K562 (cell line): ENCODE results near the gene SENP3. TPM values are rescaled to one million over a fixed set of nuclear protein-coding genes. Genes with fewer than 3 reads are reported as not detected.
A peak's percentile ranks its signal among the peaks of the same experiment; 100 is the strongest.

Experiments
- ARNT ChIP-seq, 2 experiments: fragments of 450-650 bp; IDR thresholded peaks; 2 replicates each; pipeline ENCODE4 v1.6.1; 2016; ENCODE audit warnings: mild to moderate bottlenecking in 1 of 2
- ATF7 ChIP-seq: fragments of 450-650 bp; IDR thresholded peaks from 2 replicates; pipeline ENCODE4 v1.7.1; 2014; ENCODE audit warnings: mild to moderate bottlenecking, moderate library complexity
- COPS2 ChIP-seq: fragments of 450-650 bp; conservative IDR thresholded peaks from 2 replicates; pipeline ENCODE4 v1.6.1; 2016; ENCODE audit warnings: mild to moderate bottlenecking, moderate library complexity
- CTBP1 ChIP-seq: fragments of 450-650 bp; IDR thresholded peaks from 2 replicates; pipeline ENCODE4 v1.6.1; 2016; ENCODE audit warnings: borderline replicate concordance
- HINFP ChIP-seq: fragments of 450-650 bp; conservative IDR thresholded peaks from 2 replicates; pipeline ENCODE4 v1.6.1; 2016; ENCODE audit warnings: missing genetic modification characterization, low read depth, mild to moderate bottlenecking, control low read depth, missing compliant biosample characterization
- KDM5B ChIP-seq: fragments of 200-600 bp; sonication (generic); IDR thresholded peaks from 2 replicates; pipeline ENCODE4 v1.6.1; 2012; ENCODE audit warnings: low read depth, mild to moderate bottlenecking, moderate library complexity, low read length, control low read depth, inconsistent platforms; ENCODE audit not compliant: insufficient replicate concordance
- NR3C1 ChIP-seq: sonication (generic); formaldehyde crosslinking; IDR thresholded peaks from 2 replicates; pipeline ENCODE4 v1.8.1; 2022; ENCODE audit warnings: missing genetic modification reagents
- SFPQ ChIP-seq: fragments of 200-400 bp; formaldehyde crosslinking; IDR thresholded peaks from 2 replicates; pipeline ENCODE4 v1.6.1; 2017; ENCODE audit warnings: mild to moderate bottlenecking, low read depth, low read length, moderate library complexity
- SNIP1 ChIP-seq: fragments of 450-650 bp; IDR thresholded peaks from 2 replicates; pipeline ENCODE4 v1.7.1; 2017; ENCODE audit warnings: low read depth, mild to moderate bottlenecking
- SREBF1 ChIP-seq: fragments of 150-350 bp; IDR thresholded peaks from 2 replicates; pipeline ENCODE4 v1.6.1; 2014; ENCODE audit warnings: antibody characterized with exemption, low read depth, low read length, borderline replicate concordance
- TSC22D4 ChIP-seq: fragments of 450-650 bp; IDR thresholded peaks from 2 replicates; pipeline ENCODE4 v1.6.1; 2016; ENCODE audit warnings: missing genetic modification characterization, missing biosample characterization, control low read depth
- U2AF1 ChIP-seq: fragments of 200-400 bp; formaldehyde crosslinking; optimal IDR thresholded peaks from 2 replicates; pipeline ENCODE3; 2017; ENCODE audit warnings: mild to moderate bottlenecking, low read depth, low read length, moderate library complexity
- polyA plus RNA-seq, 8 experiments: library from polyadenylated mRNA; depleted of rRNA in 4 of 8; stranded (reverse) in 5 of 8; unstranded in 3 of 8; fragments of >200 nt; fragmentation: Nextera tagmentation in 2 of 8; fragmentation: Illumina TruSeq in 1 of 8; extraction: Ambion mirVana in 2 of 8; extraction: Trizol in 1 of 8; gene quantifications; 2 replicates each; pipeline versions ENCODE4 v1.2.1 to v1.2.3, GENCODE V29; 2011 to 2014; ENCODE audit warnings: inconsistent platforms in 1 of 8, missing spikeins in 1 of 8
- total RNA-seq, 7 experiments: library from RNA; depleted of rRNA in 6 of 7; stranded (reverse); fragments of >200 nt in 6 of 7; fragmentation: Illumina TruSeq in 2 of 7; extraction: Trizol in 2 of 7; gene quantifications; 2 replicates each; pipeline versions ENCODE4 v1.2.1 to v1.2.3, GENCODE V29; 2011 to 2021; ENCODE audit warnings: low replicate concordance in 1 of 7
- TF ChIP-seq, protein P1 (sequence below), 2 experiments: fragments of 450-650 bp; IDR thresholded peaks; 2 replicates each; pipeline ENCODE4 v1.6.1; 2016; ENCODE audit warnings: mild to moderate bottlenecking in 2 of 2, borderline replicate concordance in 1 of 2, low read depth in 1 of 2, moderate library complexity in 1 of 2
- TF ChIP-seq, protein P2 (sequence below): sonication (generic); formaldehyde crosslinking; IDR thresholded peaks from 2 replicates; pipeline ENCODE4 v1.8.1; 2022; ENCODE audit warnings: missing genetic modification reagents

The SENP3 gene
- total and polyA plus RNA-seq, 9 of the 15 experiments (the other 6 are each of a cell fraction or from before 2014, with no cell fraction given) = 0.63 to 102 (median 78.8) TPM

DNA sequence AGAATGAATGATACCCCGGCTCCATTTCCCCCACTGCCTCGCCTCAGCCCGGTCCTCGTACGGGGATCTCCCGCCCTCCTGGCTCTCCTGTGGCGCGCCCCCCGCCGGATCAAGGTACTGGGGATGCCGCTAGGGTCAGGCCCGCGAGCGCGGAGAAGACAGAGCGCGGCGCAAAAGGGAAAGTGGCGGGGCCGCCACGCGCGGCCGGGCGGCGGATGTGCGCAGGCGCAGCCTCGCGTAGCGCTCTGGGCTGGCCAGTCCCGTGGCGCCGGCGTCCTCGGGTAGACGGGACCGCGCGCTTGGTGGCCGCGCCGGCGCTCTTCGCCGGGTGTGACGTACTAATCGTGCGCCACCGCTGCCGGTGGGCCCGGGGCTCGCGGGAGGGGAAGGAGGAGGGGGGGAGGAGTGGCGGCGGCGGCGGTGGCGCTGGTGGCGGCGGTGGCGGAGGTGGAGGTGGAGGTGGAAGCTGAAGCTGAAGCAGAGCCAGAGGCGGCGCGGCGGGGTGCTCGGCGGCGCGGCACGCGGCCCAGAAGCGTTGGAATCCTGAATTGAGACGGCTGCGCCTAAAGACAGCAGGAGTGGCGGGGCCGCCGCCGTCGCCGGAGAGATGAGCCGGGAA is at the start of gene SENP3 (continued):
- TF ChIP-seq, protein P1, sequence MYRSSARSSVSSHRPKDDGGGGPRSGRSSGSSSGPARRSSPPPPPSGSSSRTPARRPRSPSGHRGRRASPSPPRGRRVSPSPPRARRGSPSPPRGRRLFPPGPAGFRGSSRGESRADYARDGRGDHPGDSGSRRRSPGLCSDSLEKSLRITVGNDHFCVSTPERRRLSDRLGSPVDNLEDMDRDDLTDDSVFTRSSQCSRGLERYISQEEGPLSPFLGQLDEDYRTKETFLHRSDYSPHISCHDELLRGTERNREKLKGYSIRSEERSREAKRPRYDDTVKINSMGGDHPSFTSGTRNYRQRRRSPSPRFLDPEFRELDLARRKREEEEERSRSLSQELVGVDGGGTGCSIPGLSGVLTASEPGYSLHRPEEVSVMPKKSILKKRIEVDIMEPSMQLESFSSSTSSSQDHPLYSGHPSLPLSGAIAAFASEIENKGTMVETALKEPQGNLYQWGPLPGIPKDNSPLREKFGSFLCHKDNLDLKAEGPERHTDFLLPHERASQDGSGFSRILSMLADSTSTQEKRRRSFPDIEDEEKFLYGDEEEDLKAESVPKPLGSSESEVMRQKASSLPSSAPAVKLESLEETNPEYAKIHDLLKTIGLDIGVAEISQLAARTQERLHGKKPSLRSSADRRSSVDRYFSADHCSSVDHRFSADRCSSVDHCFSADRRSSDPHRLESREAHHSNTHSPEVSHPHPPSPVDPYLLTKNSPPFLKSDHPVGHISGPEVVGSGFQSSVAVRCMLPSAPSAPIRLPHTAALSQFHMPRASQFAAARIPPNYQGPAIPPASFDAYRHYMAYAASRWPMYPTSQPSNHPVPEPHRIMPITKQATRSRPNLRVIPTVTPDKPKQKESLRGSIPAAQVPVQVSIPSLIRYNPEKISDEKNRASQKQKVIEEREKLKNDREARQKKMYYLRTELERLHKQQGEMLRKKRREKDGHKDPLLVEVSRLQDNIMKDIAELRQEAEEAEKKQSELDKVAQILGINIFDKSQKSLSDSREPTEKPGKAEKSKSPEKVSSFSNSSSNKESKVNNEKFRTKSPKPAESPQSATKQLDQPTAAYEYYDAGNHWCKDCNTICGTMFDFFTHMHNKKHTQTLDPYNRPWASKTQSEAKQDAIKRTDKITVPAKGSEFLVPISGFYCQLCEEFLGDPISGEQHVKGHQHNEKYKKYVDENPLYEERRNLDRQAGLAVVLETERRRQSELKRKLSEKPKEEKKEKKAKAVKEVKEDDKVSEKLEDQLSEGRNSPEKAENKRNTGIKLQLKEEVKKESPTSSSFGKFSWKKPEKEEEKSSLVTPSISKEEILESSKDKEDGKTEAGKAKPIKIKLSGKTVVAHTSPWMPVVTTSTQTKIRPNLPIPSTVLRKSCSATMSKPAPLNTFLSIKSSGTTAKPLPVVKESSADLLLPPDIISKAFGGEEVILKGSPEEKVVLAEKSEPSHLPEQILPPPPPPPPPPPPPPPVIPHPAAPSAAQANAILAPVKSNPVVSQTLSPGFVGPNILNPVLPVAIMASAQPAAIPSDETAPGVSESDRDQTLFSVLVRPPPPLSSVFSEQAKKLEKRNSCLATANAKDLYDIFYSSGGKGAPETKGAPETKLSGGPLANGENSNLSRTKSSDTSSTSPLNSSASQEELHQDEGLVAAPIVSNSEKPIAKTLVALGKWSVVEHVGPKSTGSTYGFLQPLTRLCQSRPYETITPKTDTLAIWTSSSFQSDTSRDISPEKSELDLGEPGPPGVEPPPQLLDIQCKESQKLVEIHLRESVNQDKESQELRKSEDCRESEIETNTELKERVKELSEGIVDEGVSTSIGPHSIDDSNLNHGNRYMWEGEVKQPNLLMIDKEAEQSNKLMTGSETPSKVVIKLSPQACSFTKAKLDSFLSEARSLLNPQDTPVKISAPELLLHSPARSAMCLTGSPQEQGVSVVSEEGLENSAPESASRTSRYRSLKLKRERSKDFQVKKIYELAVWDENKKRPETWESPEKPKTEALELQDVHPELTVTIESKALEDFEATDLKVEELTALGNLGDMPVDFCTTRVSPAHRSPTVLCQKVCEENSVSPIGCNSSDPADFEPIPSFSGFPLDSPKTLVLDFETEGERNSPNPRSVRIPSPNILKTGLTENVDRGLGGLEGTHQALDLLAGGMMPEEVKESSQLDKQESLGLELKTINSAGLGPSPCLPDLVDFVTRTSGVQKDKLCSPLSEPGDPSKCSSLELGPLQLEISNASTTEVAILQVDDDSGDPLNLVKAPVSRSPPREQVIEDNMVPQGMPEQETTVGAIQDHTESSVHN (IDR thresholded peaks at IDR 0.05; ENCODE audit: borderline replicate concordance in 1 of 2, low read depth in 1 of 2) = no peak
- TF ChIP-seq U2AF1 (no peak), SNIP1 (no peak), HINFP (tag) (no peak), ATF7 (0 out of 2 replicates have a peak, but pooled peaks have one; percentile 13), SFPQ (no peak), KDM5B (no peak), NR3C1 (CRISPR knock-in tag) (no peak), CTBP1 (no peak), TSC22D4 (tag) (no peak), COPS2 (no peak), SREBF1 (no peak), ARNT (IDR thresholded peaks at IDR 0.05) (no peak)
- TF ChIP-seq, protein P2, sequence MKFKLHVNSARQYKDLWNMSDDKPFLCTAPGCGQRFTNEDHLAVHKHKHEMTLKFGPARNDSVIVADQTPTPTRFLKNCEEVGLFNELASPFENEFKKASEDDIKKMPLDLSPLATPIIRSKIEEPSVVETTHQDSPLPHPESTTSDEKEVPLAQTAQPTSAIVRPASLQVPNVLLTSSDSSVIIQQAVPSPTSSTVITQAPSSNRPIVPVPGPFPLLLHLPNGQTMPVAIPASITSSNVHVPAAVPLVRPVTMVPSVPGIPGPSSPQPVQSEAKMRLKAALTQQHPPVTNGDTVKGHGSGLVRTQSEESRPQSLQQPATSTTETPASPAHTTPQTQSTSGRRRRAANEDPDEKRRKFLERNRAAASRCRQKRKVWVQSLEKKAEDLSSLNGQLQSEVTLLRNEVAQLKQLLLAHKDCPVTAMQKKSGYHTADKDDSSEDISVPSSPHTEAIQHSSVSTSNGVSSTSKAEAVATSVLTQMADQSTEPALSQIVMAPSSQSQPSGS = no peak
